Hepatocyte (in vitro differentiated cells): Measurements from ENCODE around the gene ADAM8. TPM values are rescaled to one million over a fixed set of nuclear protein-coding genes. Genes with fewer than 3 reads are reported as not detected.
"Not testable (repeated sequence)": the region's sequence is repeated elsewhere in the genome, so short reads cannot be mapped to it uniquely, and the experiment has no call there.

Experiments
- DNase-seq: peaks from one replicate; pipeline ENCODE4 v3.0.0-alpha.2; 2016; ENCODE audit warnings: low spot score
- H2AFZ ChIP-seq: fragments of 200-600 bp; sonication (generic); 2 replicates; pipeline ENCODE4 v1.6.0; 2016; ENCODE audit warnings: antibody characterized with exemption, mild to moderate bottlenecking
- H3K27ac ChIP-seq: fragments of 200-600 bp; sonication (generic); 2 replicates; pipeline ENCODE4 v1.5.1; 2016; ENCODE audit warnings: mild to moderate bottlenecking
- H3K27me3 ChIP-seq: fragments of 200-600 bp; sonication (generic); 2 replicates; pipeline ENCODE4 v1.6.1; 2016
- H3K36me3 ChIP-seq: fragments of 200-600 bp; sonication (generic); replicated peaks from 2 replicates; pipeline ENCODE4 v1.5.1; 2016; ENCODE audit warnings: low read depth; ENCODE audit not compliant: insufficient read depth
- H3K4me1 ChIP-seq: fragments of 200-600 bp; sonication (generic); 2 replicates; pipeline ENCODE4 v1.5.1; 2016; ENCODE audit warnings: mild to moderate bottlenecking, moderate library complexity; ENCODE audit not compliant: insufficient read depth
- H3K4me2 ChIP-seq: fragments of 200-600 bp; sonication (generic); 2 replicates; pipeline ENCODE4 v1.6.0; 2016
- H3K4me3 ChIP-seq: fragments of 200-600 bp; sonication (generic); 2 replicates; pipeline ENCODE4 v1.5.1; 2016; ENCODE audit warnings: mild to moderate bottlenecking
- H3K79me2 ChIP-seq: fragments of 200-600 bp; sonication (generic); 2 replicates; pipeline ENCODE4 v1.6.0; 2017; ENCODE audit warnings: mild to moderate bottlenecking
- H3K9me2 ChIP-seq: fragments of 200-600 bp; sonication (generic); replicated peaks from 2 replicates; pipeline ENCODE4 v1.6.0; 2017; ENCODE audit warnings: mild to moderate bottlenecking; ENCODE audit not compliant: insufficient read depth
- H3K9me3 ChIP-seq: fragments of 200-600 bp; sonication (generic); 2 replicates; pipeline ENCODE4 v1.5.1; 2016; ENCODE audit warnings: low read depth, mild to moderate bottlenecking
- H4K20me1 ChIP-seq: fragments of 200-600 bp; sonication (generic); 2 replicates; pipeline ENCODE4 v1.6.0; 2016; ENCODE audit warnings: mild to moderate bottlenecking; ENCODE audit not compliant: insufficient read depth, poor library complexity, severe bottlenecking
- EZH2 ChIP-seq: fragments of 200-600 bp; sonication (generic); IDR thresholded peaks from 2 replicates; pipeline ENCODE4 v1.6.1; 2016; ENCODE audit warnings: antibody characterized with exemption, mild to moderate bottlenecking, borderline replicate concordance
- EZH2phosphoT487 ChIP-seq: fragments of 200-600 bp; sonication (generic); IDR thresholded peaks from one replicate; pipeline ENCODE4 v1.6.1; 2018; ENCODE audit warnings: antibody characterized with exemption, mild to moderate bottlenecking, low read depth, moderate library complexity; ENCODE audit not compliant: unreplicated experiment, severe bottlenecking
- WGBS: methylation state at CpG from one replicate; pipeline ENCODE4 v1.1.6; 2016; ENCODE audit warnings: low lambda C conversion rate; ENCODE audit errors: missing lambda C conversion rate; 5-methylcytosine and 5-hydroxymethylcytosine counted together
- polyA plus RNA-seq: library from polyadenylated mRNA; unstranded; fragments of >200 nt; fragmentation: Nextera tagmentation; extraction: Ambion mirVana; gene quantifications from 2 replicates; pipeline ENCODE4 v1.2.1, GENCODE V29; 2016
- total RNA-seq: library from RNA; depleted of rRNA; stranded (reverse); fragments of >200 nt; gene quantifications from 2 replicates; pipeline ENCODE4 v1.2.3, GENCODE V29; 2014
- TF ChIP-seq, protein P1 (sequence below): fragments of 200-600 bp; sonication (generic); IDR thresholded peaks from 2 replicates; pipeline ENCODE4 v1.5.1; 2016; ENCODE audit warnings: antibody characterized with exemption, mild to moderate bottlenecking; ENCODE audit not compliant: poor library complexity

ADAM8 gene
- total and polyA plus RNA-seq, 2 experiments from 2014 or later, result 1.9 to 3.0 TPM

DNA sequence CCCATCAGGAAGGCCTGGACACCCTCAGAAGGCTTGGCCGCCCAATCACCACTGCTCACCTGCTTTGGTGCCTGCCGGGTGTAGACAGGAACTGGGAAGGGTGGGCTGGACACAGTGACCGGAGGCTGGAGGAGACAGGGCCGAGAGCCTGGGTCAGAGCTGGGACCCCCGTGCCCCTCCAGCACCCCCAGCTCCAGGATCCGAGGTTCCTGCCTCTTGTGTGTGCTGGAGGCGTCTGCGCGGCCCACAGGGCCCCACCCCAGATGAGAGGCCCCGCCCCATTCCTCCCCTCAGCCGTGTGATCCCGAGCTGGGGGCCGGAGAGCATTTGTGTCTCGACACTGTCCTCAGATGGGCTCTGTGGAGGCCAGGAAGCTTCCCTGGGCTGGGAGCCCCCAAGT is 9.4 kb downstream of the ADAM8 start:
- TF ChIP-seq, protein P1, sequence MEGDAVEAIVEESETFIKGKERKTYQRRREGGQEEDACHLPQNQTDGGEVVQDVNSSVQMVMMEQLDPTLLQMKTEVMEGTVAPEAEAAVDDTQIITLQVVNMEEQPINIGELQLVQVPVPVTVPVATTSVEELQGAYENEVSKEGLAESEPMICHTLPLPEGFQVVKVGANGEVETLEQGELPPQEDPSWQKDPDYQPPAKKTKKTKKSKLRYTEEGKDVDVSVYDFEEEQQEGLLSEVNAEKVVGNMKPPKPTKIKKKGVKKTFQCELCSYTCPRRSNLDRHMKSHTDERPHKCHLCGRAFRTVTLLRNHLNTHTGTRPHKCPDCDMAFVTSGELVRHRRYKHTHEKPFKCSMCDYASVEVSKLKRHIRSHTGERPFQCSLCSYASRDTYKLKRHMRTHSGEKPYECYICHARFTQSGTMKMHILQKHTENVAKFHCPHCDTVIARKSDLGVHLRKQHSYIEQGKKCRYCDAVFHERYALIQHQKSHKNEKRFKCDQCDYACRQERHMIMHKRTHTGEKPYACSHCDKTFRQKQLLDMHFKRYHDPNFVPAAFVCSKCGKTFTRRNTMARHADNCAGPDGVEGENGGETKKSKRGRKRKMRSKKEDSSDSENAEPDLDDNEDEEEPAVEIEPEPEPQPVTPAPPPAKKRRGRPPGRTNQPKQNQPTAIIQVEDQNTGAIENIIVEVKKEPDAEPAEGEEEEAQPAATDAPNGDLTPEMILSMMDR, result no peak
- TF ChIP-seq EZH2phosphoT487, result no peak
- no peak for TF ChIP-seq EZH2
- Histone ChIP-seq H3K4me2 (no peak overlapping the region), H4K20me1 (no peaks in the 10 kb centered on the region), H3K9me2 (no peaks in the 10 kb centered on the region), H3K4me3 (no peak overlapping the region), H3K79me2 (no peaks in the 10 kb centered on the region), H3K4me1 (peaks cover 3% of the 10 kb centered on the region), H2AFZ (no peak overlapping the region), H3K36me3 (no peaks in the 10 kb centered on the region), H3K27ac (no peak overlapping the region), H3K9me3 (no peaks in the 10 kb centered on the region), H3K27me3 (no peaks in the 10 kb centered on the region)
- WGBS, result 80% methylated on average over 13 of the region's 14 CpGs
- no peak for DNase-seq

DNA sequence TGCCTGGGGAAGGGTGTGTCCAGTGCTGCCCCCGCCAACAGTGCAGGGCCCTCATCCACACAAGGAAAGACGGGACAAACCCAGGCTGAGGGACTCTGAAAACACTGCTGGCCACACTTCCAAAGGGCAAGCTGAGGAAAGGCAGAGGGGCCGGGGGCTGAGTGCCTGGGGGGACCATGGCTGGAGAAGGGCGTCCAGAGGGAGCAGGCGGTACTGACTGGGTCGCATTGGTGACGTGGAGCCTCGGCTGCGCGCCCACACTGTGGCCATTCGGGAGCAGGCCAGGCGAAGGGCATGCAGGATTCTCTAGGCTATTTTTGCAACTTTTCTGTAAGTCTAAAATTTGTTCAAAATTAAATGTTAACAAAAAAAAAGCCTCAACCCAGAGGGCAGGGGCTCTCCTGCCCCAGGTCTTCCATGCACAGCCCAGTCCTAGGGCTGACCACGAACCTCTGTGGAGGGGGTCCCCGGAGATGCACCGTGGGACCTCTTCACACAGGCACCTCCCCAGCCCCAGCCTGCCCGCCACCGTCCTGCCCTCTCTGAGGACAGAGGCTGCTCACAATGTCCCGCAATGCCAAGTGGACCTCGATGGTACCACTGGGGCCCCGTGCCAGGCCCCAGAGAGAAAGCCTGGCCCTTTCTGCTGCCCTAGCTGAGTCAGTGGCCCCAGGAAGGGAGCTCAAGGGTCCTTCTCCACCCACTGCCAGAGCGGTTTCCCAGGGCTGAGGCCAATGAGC is 10.4 kb downstream of the ADAM8 start:
- Histone ChIP-seq H3K36me3 (no peaks in the 10 kb centered on the region), H3K27me3 (no peaks in the 10 kb centered on the region), H3K27ac (no peak overlapping the region), H3K9me3 (no peaks in the 10 kb centered on the region), H3K4me3 (no peak overlapping the region), H3K4me2 (no peak overlapping the region), H3K79me2 (no peaks in the 10 kb centered on the region), H2AFZ (no peak overlapping the region), H4K20me1 (no peaks in the 10 kb centered on the region), H3K9me2 (no peaks in the 10 kb centered on the region), H3K4me1 (peaks cover 8% of the 10 kb centered on the region)
- TF ChIP-seq EZH2 (no peak), EZH2phosphoT487 (no peak)
- TF ChIP-seq, protein P1, result no peak
- 93% methylated on average over 21 of the region's 21 CpGs for WGBS
- DNase-seq, result no peak

DNA sequence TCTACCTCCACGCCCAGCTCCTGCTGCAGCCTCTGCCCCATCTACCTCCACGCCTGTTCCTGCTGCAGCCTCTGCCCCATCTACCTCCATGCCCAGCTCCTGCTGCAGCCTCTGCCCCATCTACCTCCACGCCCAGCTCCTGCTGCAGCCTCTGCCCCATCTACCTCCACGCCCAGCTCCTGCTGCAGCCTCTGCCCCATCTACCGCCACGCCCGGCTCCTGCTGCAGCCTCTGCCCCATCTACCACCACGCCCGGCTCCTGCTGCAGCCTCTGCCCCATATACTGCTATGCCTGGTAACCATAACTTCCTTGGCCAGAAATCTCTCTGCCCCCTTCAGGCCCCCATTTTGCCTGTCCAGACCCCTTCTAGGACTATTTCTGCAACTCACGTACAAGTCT is 11.6 kb downstream of the ADAM8 start:
- H3K27ac ChIP-seq, H3K4me2 ChIP-seq, H3K9me2 ChIP-seq, H2AFZ ChIP-seq, H4K20me1 ChIP-seq, H3K79me2 ChIP-seq, H3K27me3 ChIP-seq, H3K4me3 ChIP-seq, H3K36me3 ChIP-seq, DNase-seq, H3K4me1 ChIP-seq, H3K9me3 ChIP-seq: not testable (repeated sequence)
- 64% methylated on average over 7 of the region's 10 CpGs for whole genome bisulfite sequencing

DNA sequence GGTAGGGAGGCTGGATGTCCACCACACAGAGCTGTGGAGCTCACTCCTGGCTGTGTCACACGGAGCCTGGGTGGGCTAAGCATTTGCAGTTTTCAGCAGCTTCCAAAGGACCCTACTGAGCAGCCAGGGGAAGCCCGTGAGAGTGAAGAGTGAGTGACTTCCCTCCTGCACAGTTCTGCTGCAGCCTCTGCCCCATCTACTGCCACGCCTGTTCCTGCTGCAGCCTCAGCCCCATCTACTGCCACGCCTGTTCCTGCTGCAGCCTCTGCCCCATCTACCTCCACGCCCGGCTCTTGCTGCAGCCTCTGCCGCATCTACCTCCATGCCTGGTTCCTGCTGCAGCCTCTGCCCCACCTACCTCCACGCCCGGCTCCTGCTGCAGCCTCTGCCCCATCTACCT is 12.2 kb downstream of the ADAM8 start:
- no peaks in the 10 kb centered on the region for H4K20me1 ChIP-seq
- H3K79me2 ChIP-seq, result no peaks in the 10 kb centered on the region
- no peak overlapping the region for H3K27ac ChIP-seq
- no peaks in the 10 kb centered on the region for H3K36me3 ChIP-seq
- DNase-seq, result no peak
- H3K4me2 ChIP-seq, result no peak overlapping the region
- no peak overlapping the region for H3K4me3 ChIP-seq
- H2AFZ ChIP-seq, result no peak overlapping the region
- no peaks in the 10 kb centered on the region for H3K9me3 ChIP-seq
- no peak for TF ChIP-seq EZH2
- no peak for TF ChIP-seq EZH2phosphoT487
- TF ChIP-seq, protein P1, result no peak
- H3K4me1 ChIP-seq, result peaks cover 11% of the 10 kb centered on the region
- H3K27me3 ChIP-seq, result no peaks in the 10 kb centered on the region
- 81% methylated on average over 9 of the region's 9 CpGs for WGBS
- no peaks in the 10 kb centered on the region for H3K9me2 ChIP-seq
